Caco-2 (cell line): ENCODE results near the gene IFIT1. TPM values are rescaled to one million over a fixed set of nuclear protein-coding genes. Genes with fewer than 3 reads are reported as not detected.

ENCODE experiments used
- BruUV-seq: library from RNA; stranded (reverse); fragments of 400-500 nt; replicated peaks from 2 replicates; lab custom pipeline; 2021; lab: Mats Ljungman, UMichigan
- CTCF ChIA-PET: fragments of 300-600 bp; sonication (Branson Sonifier 250); formaldehyde crosslinking; loops from one replicate; lab custom pipeline; 2022; ENCODE audit warnings: antibody characterized with exemption; lab: Charles Lee
- POLR2A ChIA-PET: fragments of 300-600 bp; sonication (Branson Sonifier 250); formaldehyde crosslinking; loops from one replicate; lab custom pipeline; 2022; ENCODE audit warnings: antibody characterized with exemption; lab: Charles Lee
- DNase-seq, 2 experiments: peaks; one replicate each; pipeline versions ENCODE4 v3.0.0 to v3.0.0-alpha.2; 2020 to 2022
- H3K27me3 ChIP-seq: replicated peaks from 2 replicates; pipeline ENCODE4 v1.6.0; 2011; ENCODE audit warnings: low read length; ENCODE audit not compliant: control insufficient read depth, insufficient read depth
- H3K36me3 ChIP-seq: 2 replicates; pipeline ENCODE4 v1.5.1; 2011; ENCODE audit warnings: low read length; ENCODE audit not compliant: control insufficient read depth, insufficient read depth
- H3K4me1 ChIP-seq: fragments of 250-450 bp; sonication (Bioruptor Pico); 2 replicates; pipeline ENCODE4 v1.5.1; 2020; ENCODE audit warnings: mild to moderate bottlenecking
- H3K4me3 ChIP-seq: 2 replicates; pipeline ENCODE4 v1.5.1; 2011; ENCODE audit warnings: low read depth, mild to moderate bottlenecking, control low read depth, low read length
- H3K9me3 ChIP-seq: fragments of 250-450 bp; sonication (Bioruptor Pico); 2 replicates; pipeline ENCODE4 v1.5.1; 2020; ENCODE audit warnings: mild to moderate bottlenecking, moderate library complexity
- H3K27ac Mint-ChIP-seq: one replicate; pipeline ENCODE4 v1.8.0; 2022; ENCODE audit warnings: mixed read lengths; ENCODE audit not compliant: unreplicated experiment
- H3K27me3 Mint-ChIP-seq: one replicate; pipeline ENCODE4 v1.8.0; 2022; ENCODE audit warnings: mixed read lengths; ENCODE audit not compliant: insufficient read depth, unreplicated experiment
- H3K36me3 Mint-ChIP-seq: one replicate; pipeline ENCODE4 v1.8.0; 2022; ENCODE audit warnings: mild to moderate bottlenecking, mixed read lengths; ENCODE audit not compliant: insufficient read depth, unreplicated experiment
- H3K4me1 Mint-ChIP-seq: one replicate; pipeline ENCODE4 v1.8.0; 2022; ENCODE audit warnings: low read depth, mixed read lengths; ENCODE audit not compliant: unreplicated experiment
- H3K4me3 Mint-ChIP-seq: one replicate; pipeline ENCODE4 v1.8.0; 2022; ENCODE audit warnings: mild to moderate bottlenecking, moderate library complexity, mixed read lengths; ENCODE audit not compliant: unreplicated experiment
- H3K9me3 Mint-ChIP-seq: one replicate; pipeline ENCODE4 v1.8.0; 2022; ENCODE audit warnings: mixed read lengths; ENCODE audit not compliant: unreplicated experiment
- intact Hi-C: fragments of 100-400 bp; cut with micrococcal nuclease; formaldehyde crosslinking; loops from one replicate; pipeline ENCODE4 v1.10.0; 2022; ENCODE audit not compliant: unreplicated experiment
- total RNA-seq: library from RNA; stranded (reverse); gene quantifications from 2 replicates; pipeline ENCODE4 v1.2.3, GENCODE V29; 2022
- TF ChIP-seq, protein P1 (sequence below), 2 experiments: fragments of 200-600 bp in 1 of 2; IDR thresholded peaks; 1 replicate in 1 of 2; 2 replicates in 1 of 2; pipeline versions ENCODE4 v1.5.1 to v1.8.0; 2011 to 2022; ENCODE audit warnings: antibody characterized with exemption in 1 of 2, control low read depth in 1 of 2, inconsistent platforms in 1 of 2, low read depth in 1 of 2, low read length in 1 of 2, mild to moderate bottlenecking in 1 of 2, moderate library complexity in 1 of 2; ENCODE audit not compliant: insufficient read depth in 1 of 2, severe bottlenecking in 1 of 2, unreplicated experiment in 1 of 2

IFIT1 gene
- total RNA-seq, 1 experiment from 2014 or later: 5.4 TPM

DNA sequence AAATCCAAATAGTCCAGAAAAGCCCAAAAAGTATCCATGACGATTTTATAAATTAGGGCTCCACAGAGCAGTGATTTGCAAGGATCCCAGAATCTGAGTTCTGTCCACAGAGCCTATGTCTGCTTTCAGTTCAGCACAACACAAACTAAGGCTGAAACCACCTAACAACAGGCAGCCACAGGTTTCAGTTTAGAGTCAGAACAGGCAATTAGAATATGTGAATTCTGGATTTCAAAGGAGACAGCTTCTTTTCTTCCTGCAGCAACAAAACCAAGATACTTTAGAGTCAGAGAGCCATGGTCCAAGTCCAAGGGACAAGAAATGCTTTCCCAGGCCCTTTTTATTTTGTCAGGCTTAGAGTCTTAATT is 41.0 kb upstream of the IFIT1 start:
- TF ChIP-seq, protein P1, sequence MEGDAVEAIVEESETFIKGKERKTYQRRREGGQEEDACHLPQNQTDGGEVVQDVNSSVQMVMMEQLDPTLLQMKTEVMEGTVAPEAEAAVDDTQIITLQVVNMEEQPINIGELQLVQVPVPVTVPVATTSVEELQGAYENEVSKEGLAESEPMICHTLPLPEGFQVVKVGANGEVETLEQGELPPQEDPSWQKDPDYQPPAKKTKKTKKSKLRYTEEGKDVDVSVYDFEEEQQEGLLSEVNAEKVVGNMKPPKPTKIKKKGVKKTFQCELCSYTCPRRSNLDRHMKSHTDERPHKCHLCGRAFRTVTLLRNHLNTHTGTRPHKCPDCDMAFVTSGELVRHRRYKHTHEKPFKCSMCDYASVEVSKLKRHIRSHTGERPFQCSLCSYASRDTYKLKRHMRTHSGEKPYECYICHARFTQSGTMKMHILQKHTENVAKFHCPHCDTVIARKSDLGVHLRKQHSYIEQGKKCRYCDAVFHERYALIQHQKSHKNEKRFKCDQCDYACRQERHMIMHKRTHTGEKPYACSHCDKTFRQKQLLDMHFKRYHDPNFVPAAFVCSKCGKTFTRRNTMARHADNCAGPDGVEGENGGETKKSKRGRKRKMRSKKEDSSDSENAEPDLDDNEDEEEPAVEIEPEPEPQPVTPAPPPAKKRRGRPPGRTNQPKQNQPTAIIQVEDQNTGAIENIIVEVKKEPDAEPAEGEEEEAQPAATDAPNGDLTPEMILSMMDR (IDR thresholded peaks at IDR 0.05; ENCODE audit: insufficient read depth in 1 of 2, low read depth in 1 of 2, low read length in 1 of 2, severe bottlenecking in 1 of 2, unreplicated experiment in 1 of 2): no peak
- Mint-ChIP-seq H3K9me3 (peaks cover 9% of the 10 kb centered on the region), H3K4me3 (peak overlapping the region; percentile 63), H3K27me3 (no peaks in the 10 kb centered on the region), H3K36me3 (peaks cover 18% of the 10 kb centered on the region), H3K4me1 (peaks cover 41% of the 10 kb centered on the region), H3K27ac (peak overlapping the region; percentile 93)
- ChIA-PET CTCF (interaction anchor here (0.9 to 1.5 kb wide), 2 partner anchors 16 to 17 kb away, joined by 3 read pairs; no protein-coding TSS in a partner anchor), POLR2A (interaction anchor here (0.6 to 1.3 kb wide), 5 partner anchors 11 to 350 kb away, joined by 3 to 9 read pairs (median 4); partner anchors contain the start of genes IFIT2 and KIF20B)
- intact Hi-C loops: loop anchor here (5.0 kb wide), 2 partner anchors 351 to 1581 kb away; partner anchors contain the start of gene KIF20B
- no peak for DNase-seq
- BruUV-seq: TSS peak; percentile 94
- Histone ChIP-seq H3K9me3 (no peaks in the 10 kb centered on the region), H3K4me3 (no peak overlapping the region), H3K27me3 (no peaks in the 10 kb centered on the region), H3K4me1 (peaks cover 60% of the 10 kb centered on the region), H3K36me3 (no peaks in the 10 kb centered on the region; the same call in 1 of the 2 replicates)

DNA sequence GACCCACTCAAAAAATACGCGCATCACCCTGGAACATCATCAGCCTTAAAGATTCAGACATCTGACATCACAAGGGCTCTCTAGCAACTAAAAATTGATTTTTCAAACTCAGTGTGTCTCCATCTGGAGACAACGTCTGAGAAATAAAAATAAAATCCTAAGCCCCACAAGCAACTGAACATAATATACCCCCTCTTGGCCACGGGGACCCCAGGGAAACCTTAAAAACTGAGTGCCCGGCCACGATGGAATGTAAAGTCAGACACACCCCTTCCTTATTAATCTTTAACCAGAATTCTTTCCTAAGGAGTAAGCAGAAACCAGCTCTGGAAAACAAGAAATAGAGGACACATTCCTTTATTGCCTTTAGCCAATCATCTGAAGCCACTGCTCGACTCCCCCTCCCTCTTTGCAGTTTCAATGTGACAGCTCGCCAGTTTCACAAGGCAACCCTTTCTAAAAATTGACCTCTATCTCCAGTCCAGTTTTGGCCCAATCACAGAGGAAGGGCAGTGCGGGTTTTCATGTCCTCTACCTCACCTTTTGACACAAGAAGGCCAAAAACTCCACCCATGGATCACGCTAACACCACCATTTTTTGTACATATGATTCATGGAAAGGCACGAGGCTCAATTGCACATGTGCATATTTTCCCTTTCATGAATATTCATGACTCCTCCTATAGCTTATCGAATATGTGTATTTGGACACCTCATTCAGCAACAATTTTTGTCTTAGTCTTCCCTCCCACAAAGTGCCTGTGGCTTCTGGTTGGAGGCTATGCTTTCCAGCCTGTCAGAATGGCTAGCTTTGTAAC is 40.4 kb upstream of the IFIT1 start:
- peaks cover 37% of the 10 kb centered on the region for H3K4me1 Mint-ChIP-seq
- intact Hi-C loops: loop anchor here (1.0 to 5.0 kb wide), 7 partner anchors 20 to 1580 kb away; partner anchors contain the start of genes IFIT2, KIF20B and PANK1
- Histone ChIP-seq H3K36me3 (no peaks in the 10 kb centered on the region; the same call in 1 of the 2 replicates), H3K4me3 (no peak overlapping the region), H3K9me3 (no peaks in the 10 kb centered on the region), H3K27me3 (no peaks in the 10 kb centered on the region), H3K4me1 (peaks cover 55% of the 10 kb centered on the region)
- peaks cover 9% of the 10 kb centered on the region for H3K9me3 Mint-ChIP-seq
- H3K4me3 Mint-ChIP-seq: peak overlapping the region; percentile 63
- peaks cover 18% of the 10 kb centered on the region for H3K36me3 Mint-ChIP-seq
- BruUV-seq: no TSS peak
- no peaks in the 10 kb centered on the region for H3K27me3 Mint-ChIP-seq
- ChIA-PET CTCF (interaction anchor here (0.7 to 1.5 kb wide), 4 partner anchors 15 to 50 kb away, joined by 3 to 6 read pairs (median 3); partner anchors contain the start of gene IFIT2), POLR2A (interaction anchor here (0.6 to 1.3 kb wide), 7 partner anchors 10 to 349 kb away, joined by 3 to 9 read pairs (median 4); partner anchors contain the start of genes IFIT2, KIF20B and LIPA)
- H3K27ac Mint-ChIP-seq: peak overlapping the region; percentile 93
- peak; percentile 92 to 96 for DNase-seq
- TF ChIP-seq, protein P1 (IDR thresholded peaks at IDR 0.05; ENCODE audit: insufficient read depth in 1 of 2, low read depth in 1 of 2, low read length in 1 of 2, severe bottlenecking in 1 of 2, unreplicated experiment in 1 of 2): no peak

DNA sequence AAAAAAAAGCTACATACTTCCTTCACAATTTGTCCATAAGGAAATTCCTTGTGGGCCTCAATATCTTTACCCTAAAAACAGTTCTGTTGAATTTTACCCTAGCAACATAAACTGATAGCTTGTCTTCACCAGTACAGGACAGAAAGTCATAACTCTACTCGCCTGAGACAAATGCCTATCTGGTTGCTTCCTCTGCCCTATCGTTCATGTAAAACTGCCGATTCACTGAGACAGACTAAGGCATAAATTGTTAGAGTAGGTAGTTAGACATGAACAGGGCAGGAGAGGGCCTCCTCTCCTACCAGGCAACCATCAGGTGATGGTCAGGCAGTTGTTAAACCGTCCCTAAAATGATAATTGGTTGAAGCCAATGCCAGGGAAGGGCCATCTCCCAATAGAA is 39.6 kb upstream of the IFIT1 start:
- ChIA-PET CTCF (interaction anchor here (0.6 to 1.3 kb wide), 2 partner anchors 51 to 257 kb away, joined by 3 read pairs; partner anchors contain the start of gene IFIT2), POLR2A (interaction anchor here (1.0 to 1.3 kb wide), 4 partner anchors 51 to 291 kb away, joined by 3 to 8 read pairs (median 4); partner anchors contain the start of genes IFIT2 and LIPA)
- H3K4me3 ChIP-seq: no peak overlapping the region
- Mint-ChIP-seq H3K27me3 (no peaks in the 10 kb centered on the region), H3K27ac (peak overlapping the region; percentile 93), H3K36me3 (peaks cover 18% of the 10 kb centered on the region), H3K9me3 (peaks cover 9% of the 10 kb centered on the region), H3K4me3 (peak overlapping the region; percentile 63), H3K4me1 (peaks cover 37% of the 10 kb centered on the region)
- H3K4me1 ChIP-seq: peaks cover 50% of the 10 kb centered on the region
- H3K36me3 ChIP-seq: no peaks in the 10 kb centered on the region; the same call in 1 of the 2 replicates
- intact Hi-C loops: loop anchor here (1.0 to 5.0 kb wide), 7 partner anchors 21 to 1579 kb away; partner anchors contain the start of genes IFIT2, KIF20B and PANK1
- TF ChIP-seq, protein P1 (IDR thresholded peaks at IDR 0.05; ENCODE audit: insufficient read depth in 1 of 2, low read depth in 1 of 2, low read length in 1 of 2, severe bottlenecking in 1 of 2, unreplicated experiment in 1 of 2): no peak
- DNase-seq: no peak
- H3K27me3 ChIP-seq: no peaks in the 10 kb centered on the region
- BruUV-seq: TSS peak; percentile 90
- no peaks in the 10 kb centered on the region for H3K9me3 ChIP-seq
